ENCODE results near the gene ADPGK. TPM values are rescaled to one million over a fixed set of nuclear protein-coding genes. Genes with fewer than 3 reads are reported as not detected.
"Not testable (repeated sequence)": the region's sequence is repeated elsewhere in the genome, so short reads cannot be mapped to it uniquely, and the experiment has no call there.

Gene ADPGK
- total RNA-seq, 2 donors from 2014 or later: 74.6 to 102 TPM

DNA sequence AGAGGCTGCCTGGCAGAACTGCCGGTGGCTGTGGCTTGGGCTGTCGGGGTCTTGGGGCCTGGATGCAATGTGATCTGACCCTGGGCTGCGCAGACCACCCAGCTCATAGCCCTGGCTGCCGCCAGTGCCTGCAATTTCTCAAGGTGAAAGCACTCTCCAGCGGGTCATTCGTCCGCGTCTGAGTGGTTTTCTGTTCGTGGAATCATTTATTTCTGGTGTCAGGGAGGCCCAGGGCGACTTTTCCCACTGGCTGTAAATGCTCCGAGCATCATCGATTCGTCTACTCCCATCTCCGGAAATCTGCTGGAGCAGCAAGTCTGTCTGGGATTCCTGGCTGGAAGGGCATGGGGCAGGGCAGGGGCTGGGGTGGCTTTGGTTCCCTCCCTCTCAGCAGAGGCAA lies 40.6 kb upstream of the ADPGK start:
- 81% methylated on average over 14 of the region's 14 CpGs for WGBS
- Histone ChIP-seq H3K27ac (no peak overlapping the region), H3K4me3 (no peak overlapping the region), H3K9me3 (no peaks in the 10 kb centered on the region), H3K27me3 (replicated peaks; ENCODE audit: insufficient read depth) (no peaks in the 10 kb centered on the region), H3K36me3 (no peaks in the 10 kb centered on the region), H3K4me1 (replicated peaks) (no peaks in the 10 kb centered on the region)
- no peak for TF ChIP-seq POLR2A (IDR thresholded peaks at IDR 0.05)
- intact Hi-C loops (cut with DNase I): no loop called here
- DNase-seq (ENCODE audit: low spot score): no peak

DNA sequence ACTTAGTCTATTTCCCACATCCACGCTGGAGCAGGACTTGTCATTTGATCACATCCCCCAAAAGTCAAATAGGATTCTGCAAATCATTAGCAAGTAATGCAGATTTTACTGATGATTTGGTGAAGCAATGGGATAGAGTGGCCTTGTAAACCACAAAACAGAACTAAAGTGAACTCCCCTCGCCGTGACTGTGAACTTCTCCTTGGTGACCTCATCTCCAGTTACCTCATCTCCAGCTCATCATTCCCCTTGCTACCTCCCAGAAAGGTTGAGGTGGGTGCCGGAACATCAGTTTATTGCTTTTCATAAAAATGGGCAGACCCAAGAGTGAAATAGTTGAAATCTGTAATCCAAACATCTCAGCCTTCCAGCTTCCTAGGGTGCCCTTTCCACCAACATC lies 36.7 kb upstream of the ADPGK start:
- 67% methylated on average over 4 of the region's 4 CpGs for WGBS
- Histone ChIP-seq H3K36me3 (no peaks in the 10 kb centered on the region), H3K4me3 (no peak overlapping the region), H3K27ac (no peak overlapping the region), H3K9me3 (no peaks in the 10 kb centered on the region), H3K27me3 (replicated peaks; ENCODE audit: insufficient read depth) (no peaks in the 10 kb centered on the region), H3K4me1 (replicated peaks) (no peaks in the 10 kb centered on the region)
- intact Hi-C loops (cut with DNase I): no loop called here
- no peak for DNase-seq (ENCODE audit: low spot score)
- TF ChIP-seq POLR2AphosphoS5 (IDR thresholded peaks at IDR 0.05): no peak
- TF ChIP-seq POLR2A (IDR thresholded peaks at IDR 0.05): no peak
- TF ChIP-seq, protein P1, sequence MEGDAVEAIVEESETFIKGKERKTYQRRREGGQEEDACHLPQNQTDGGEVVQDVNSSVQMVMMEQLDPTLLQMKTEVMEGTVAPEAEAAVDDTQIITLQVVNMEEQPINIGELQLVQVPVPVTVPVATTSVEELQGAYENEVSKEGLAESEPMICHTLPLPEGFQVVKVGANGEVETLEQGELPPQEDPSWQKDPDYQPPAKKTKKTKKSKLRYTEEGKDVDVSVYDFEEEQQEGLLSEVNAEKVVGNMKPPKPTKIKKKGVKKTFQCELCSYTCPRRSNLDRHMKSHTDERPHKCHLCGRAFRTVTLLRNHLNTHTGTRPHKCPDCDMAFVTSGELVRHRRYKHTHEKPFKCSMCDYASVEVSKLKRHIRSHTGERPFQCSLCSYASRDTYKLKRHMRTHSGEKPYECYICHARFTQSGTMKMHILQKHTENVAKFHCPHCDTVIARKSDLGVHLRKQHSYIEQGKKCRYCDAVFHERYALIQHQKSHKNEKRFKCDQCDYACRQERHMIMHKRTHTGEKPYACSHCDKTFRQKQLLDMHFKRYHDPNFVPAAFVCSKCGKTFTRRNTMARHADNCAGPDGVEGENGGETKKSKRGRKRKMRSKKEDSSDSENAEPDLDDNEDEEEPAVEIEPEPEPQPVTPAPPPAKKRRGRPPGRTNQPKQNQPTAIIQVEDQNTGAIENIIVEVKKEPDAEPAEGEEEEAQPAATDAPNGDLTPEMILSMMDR (IDR thresholded peaks at IDR 0.05): no peak

DNA sequence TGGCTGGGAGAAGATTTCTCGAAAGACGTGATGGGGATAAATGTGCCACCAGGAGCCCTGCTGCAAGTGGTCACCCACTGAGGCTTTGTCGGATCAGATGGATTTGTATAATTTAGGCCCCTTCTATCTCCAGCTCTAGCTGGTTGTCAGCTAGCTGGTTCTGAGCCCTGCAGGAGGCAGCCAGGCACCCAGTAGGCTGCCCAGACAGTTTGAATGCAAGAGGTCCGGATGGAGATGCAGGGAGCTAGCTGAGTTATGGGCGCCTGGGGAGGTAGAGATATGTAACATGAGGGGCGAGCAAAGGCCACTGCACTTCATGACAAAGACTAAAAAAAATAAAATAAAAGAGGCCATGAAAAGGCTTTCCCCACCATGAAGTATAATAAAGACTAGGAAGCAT lies 35.1 kb upstream of the ADPGK start:
- Histone ChIP-seq H3K4me3 (no peak overlapping the region), H3K27ac (no peak overlapping the region), H3K27me3 (replicated peaks; ENCODE audit: insufficient read depth) (no peaks in the 10 kb centered on the region), H3K9me3 (no peaks in the 10 kb centered on the region), H3K36me3 (no peaks in the 10 kb centered on the region), H3K4me1 (replicated peaks) (no peaks in the 10 kb centered on the region)
- intact Hi-C loops (cut with DNase I): no loop called here
- no peak for DNase-seq (ENCODE audit: low spot score)
- no peak for TF ChIP-seq POLR2AphosphoS5 (IDR thresholded peaks at IDR 0.05)
- TF ChIP-seq, protein P1 (IDR thresholded peaks at IDR 0.05): no peak
- no peak for TF ChIP-seq POLR2A (IDR thresholded peaks at IDR 0.05)
- WGBS: 84% methylated on average over 6 of the region's 6 CpGs

DNA sequence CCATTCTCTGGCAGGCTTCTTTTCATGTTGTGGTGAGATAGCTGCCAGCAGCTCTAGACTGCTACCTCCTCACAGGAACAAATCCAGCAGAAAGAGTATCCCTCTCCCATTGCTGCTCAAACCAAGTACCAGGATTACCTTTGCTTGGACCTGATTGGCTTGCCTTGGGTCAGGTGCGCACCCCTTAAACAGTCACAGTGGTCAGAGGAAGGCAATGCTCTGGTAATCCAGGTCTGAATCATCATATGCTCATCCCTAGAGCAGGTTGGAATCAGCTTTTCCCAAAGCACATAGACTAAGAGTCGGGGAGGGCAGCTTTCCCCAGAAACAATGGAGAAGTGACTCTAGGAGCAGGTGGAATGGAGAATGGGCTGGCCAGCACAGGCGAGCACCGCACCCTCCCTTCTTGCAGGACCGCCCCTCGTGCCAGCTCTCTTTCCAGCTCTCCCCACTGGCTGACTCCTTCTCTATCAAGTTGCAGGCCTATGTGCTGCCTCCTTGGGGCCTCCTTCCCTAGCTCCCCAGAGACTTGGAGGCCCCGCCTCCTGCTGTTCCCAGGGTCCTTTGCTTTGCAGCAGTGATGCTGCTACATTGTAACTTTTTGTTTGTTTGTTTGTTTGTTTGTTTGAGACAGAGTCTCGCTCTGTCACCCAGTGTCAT lies 29.9 kb upstream of the ADPGK start:
- no peaks in the 10 kb centered on the region for H3K4me1 ChIP-seq (replicated peaks)
- no peak overlapping the region for H3K27ac ChIP-seq
- no peak overlapping the region for H3K4me3 ChIP-seq
- H3K27me3 ChIP-seq (replicated peaks; ENCODE audit: insufficient read depth): no peaks in the 10 kb centered on the region
- no peaks in the 10 kb centered on the region for H3K9me3 ChIP-seq
- no peak for DNase-seq (ENCODE audit: low spot score)
- no peak for TF ChIP-seq POLR2AphosphoS5 (IDR thresholded peaks at IDR 0.05)
- TF ChIP-seq, protein P1 (IDR thresholded peaks at IDR 0.05): no peak
- no peak for TF ChIP-seq POLR2A (IDR thresholded peaks at IDR 0.05)
- no peaks in the 10 kb centered on the region for H3K36me3 ChIP-seq
- 82% methylated on average over 8 of the region's 8 CpGs for WGBS
- intact Hi-C loops (cut with DNase I): no loop called here

DNA sequence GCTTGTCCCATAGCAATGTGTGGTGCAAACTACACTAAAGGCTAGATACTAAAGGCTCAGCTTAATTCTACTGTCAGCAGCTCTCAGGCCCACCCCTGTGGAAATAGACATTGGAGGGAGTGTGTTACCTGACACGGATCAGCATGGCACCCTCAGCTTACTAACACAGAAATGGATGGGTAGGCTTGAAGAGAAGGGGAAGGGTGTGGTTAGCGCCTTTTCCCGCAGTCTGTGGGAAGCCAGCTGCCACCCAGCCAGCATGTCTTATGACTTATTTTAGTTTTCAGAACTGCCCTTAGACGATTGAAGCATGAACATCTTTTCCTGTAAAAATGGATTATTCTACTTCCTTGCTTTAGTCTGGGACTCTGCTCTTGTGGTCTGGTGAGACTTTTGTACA lies 25.8 kb upstream of the ADPGK start:
- no peak for DNase-seq (ENCODE audit: low spot score)
- intact Hi-C loops (cut with DNase I): no loop called here
- H3K4me1 ChIP-seq (replicated peaks): no peaks in the 10 kb centered on the region
- no peaks in the 10 kb centered on the region for H3K36me3 ChIP-seq
- no peak overlapping the region for H3K27ac ChIP-seq
- H3K4me3 ChIP-seq: no peak overlapping the region
- H3K27me3 ChIP-seq (replicated peaks; ENCODE audit: insufficient read depth): no peaks in the 10 kb centered on the region
- 71% methylated on average over 4 of the region's 4 CpGs for WGBS
- no peaks in the 10 kb centered on the region for H3K9me3 ChIP-seq
- TF ChIP-seq POLR2A (IDR thresholded peaks at IDR 0.05) (no peak), POLR2AphosphoS5 (IDR thresholded peaks at IDR 0.05) (no peak)
- TF ChIP-seq, protein P1 (IDR thresholded peaks at IDR 0.05): no peak

DNA sequence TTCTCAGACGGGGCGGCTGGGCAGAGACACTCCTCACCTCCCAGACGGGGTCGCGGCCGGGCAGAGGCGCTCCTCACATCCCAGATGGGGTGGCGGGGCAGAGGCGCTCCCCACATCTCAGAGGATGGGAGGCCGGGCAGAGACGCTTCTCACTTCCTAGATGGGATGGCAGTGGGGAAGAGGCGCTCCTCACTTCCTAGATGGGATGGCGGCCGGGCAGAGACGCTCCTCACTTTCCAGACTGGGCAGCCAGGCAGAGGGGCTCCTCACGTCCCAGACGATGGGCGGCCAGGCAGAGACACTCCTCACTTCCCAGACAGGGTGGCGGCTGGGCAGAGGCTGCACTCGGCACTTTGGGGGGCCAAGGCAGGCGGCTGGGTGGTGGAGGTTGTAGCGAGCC lies 23.8 kb upstream of the ADPGK start:
- H3K4me3 ChIP-seq; H3K27me3 ChIP-seq (replicated peaks; ENCODE audit: insufficient read depth); H3K4me1 ChIP-seq (replicated peaks); DNase-seq (ENCODE audit: low spot score); intact Hi-C loops (cut with DNase I); H3K36me3 ChIP-seq; H3K9me3 ChIP-seq; H3K27ac ChIP-seq: not testable (repeated sequence)
- WGBS: 91% methylated on average over 15 of the region's 22 CpGs
